WI38 (cell line): ENCODE results near the gene PMVK.

ENCODE experiments used
- H3K4me3 ChIP-seq: 2 replicates; pipeline ENCODE4 v1.5.1; 2011; ENCODE audit warnings: low read depth, mild to moderate bottlenecking, control low read depth, low read length
- CTCF ChIP-seq: IDR thresholded peaks from 2 replicates; pipeline ENCODE4 v1.5.1; 2012; ENCODE audit warnings: low read depth, mild to moderate bottlenecking, control low read depth, low read length

PMVK gene

GRCh38 chr1:154974808-154975408, 38.4 kb upstream of the PMVK start:
- no peak for TF ChIP-seq CTCF
- H3K4me3 ChIP-seq = peak overlapping the region; percentile 89

DNA sequence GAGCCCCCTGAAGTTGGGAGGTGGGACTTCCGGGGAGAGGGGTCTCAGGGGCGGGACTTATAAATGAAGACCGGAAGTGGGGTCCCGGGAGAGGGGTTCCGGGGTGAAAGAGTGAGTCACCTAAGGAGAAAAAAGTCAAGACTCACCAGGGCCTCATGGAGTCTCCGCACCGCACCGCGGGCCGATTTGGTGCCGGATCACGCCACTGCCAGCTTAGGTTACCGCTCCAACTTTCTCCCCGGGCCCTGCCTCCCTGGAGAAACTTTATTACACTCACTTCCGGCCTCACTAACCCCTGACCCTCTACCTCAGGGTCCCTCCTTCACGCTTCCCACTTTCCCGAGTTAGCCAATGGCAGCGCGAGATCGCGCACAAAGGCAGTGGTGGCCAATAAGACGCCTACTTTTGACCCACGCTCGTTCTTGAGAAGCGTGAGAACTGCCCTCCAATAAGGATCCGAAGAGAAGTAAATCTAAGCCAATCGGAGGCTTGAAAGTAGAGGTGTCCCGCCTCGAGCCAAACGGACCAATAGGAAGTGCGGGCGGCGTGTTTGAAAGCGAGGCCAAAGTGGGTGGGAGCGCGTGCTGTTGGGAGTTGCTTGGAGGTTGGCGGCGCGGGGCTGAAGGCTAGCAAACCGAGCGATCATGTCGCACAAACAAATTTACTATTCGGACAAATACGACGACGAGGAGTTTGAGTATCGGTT, 37.7 kb upstream of the PMVK start, which contains the start of gene CKS1B:
CKS1B (plus strand) TSS at position 580 of the 706 bp plus-strand sequence; CDS start at position 645, 65 bp downstream.
- TF ChIP-seq CTCF = no peak

GRCh38 chr1:154973344-154974101, 37.0 kb upstream of the PMVK start:
- H3K4me3 ChIP-seq = peak overlapping the region; percentile 89
- TF ChIP-seq CTCF = no peak

More for the DNA sequence above, 37.7 kb upstream of the PMVK start, which contains the start of gene CKS1B:
- H3K4me3 ChIP-seq = peak within 1 kb of the TSS; percentile 89

DNA sequence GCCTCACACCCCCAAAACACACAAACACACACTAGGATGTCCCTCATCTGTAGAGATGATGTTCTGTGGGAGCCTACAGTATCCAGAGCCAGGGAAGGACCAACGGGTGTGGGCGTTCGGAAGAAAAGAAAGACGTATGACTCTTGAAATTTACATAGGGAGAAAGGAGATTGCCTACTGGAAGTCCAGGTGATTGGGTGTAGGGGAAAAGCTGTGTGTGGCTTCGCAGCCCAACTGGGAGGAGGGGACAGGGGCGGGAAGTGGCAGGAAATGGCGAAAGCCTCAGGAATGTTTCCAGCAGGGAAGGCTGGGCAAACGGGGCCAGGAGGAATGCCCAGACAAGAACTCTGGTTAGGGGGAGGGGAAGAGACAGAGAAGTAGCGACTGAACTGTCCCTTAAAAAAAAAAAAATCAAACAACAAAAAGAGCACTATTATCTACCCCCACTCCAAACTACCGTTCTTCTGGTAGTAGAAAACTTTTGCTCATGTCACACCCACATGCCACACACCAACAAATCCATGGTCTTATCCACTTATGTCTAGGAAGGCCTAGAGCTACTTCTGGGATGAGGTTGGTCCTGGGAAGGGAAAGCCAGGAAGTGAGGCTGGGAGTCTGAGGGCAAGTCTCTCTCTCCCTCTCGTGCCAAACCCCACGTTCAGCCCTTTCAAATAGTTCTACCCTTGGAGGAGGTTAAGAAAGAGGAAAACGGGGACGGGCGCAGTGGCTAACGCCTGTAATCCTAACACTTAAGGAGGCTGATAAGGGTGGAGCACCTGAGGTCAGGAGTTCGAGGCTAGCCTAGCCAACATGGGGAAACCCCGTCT, 36.2 kb upstream of the PMVK start:
- TF ChIP-seq CTCF = no peak
- H3K4me3 ChIP-seq = peak overlapping the region; percentile 89

DNA sequence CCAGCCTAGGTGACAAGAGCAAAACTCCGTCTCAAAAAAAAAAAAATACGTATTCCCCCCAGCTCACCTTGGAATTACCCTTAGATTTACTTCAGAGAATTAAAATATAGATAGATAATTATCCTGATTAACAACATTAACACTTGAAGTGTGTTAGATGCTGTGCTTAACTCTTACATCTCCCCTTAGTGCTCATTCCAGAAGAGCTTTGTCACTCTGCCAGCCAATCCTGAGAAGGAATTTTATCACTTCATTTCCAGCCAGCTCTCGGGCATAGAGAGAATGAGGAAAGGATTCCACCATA, 35.6 kb upstream of the PMVK start:
- peak overlapping the region; percentile 89 for H3K4me3 ChIP-seq
- no peak for TF ChIP-seq CTCF

DNA sequence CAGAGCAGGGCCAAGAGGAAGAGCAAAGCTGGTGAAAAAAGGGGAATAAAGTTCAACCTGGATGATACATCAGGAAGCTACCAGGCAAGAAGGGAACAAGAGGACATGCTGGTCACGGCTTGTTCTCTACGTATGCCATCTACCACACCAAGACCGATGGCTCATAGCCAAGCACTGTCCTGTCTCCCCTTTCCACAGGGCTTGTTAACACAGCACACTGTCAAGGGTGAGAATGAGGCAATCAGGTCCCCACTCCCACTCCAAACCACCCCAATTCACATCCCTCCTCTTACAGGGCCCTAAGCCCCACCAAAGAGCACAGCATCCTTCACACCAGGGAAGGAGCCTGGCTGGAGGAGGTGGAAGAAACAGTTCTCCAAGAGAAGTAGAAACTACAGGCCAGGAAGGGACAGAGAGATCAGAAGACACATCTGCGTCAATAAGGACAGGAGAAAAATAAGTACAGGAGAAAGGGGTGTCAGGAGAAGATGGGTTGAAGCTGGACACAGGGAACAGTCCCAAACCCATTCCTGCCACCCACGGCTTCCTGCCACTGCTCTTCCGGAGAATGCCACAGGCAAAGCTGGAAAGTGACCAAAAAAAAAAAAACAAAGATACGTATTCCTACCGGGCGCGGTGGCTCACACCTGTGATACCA, 35.0 kb upstream of the PMVK start:
- TF ChIP-seq CTCF = no peak
- H3K4me3 ChIP-seq = peak overlapping the region; percentile 89
